Calu3 (cell line): Measurements from ENCODE around the gene UBB. TPM values are rescaled to one million over a fixed set of nuclear protein-coding genes. Genes with fewer than 3 reads are reported as not detected.

Experiments
- BruUV-seq: library from RNA; stranded (reverse); fragments of 400-500 nt; replicated peaks from 2 replicates; lab custom pipeline; 2021; lab: Mats Ljungman, UMichigan
- CTCF ChIA-PET: fragments of 300-600 bp; sonication (Branson Sonifier 250); formaldehyde crosslinking; loops from one replicate; lab custom pipeline; 2022; ENCODE audit warnings: antibody characterized with exemption; lab: Charles Lee
- DNase-seq: peaks from one replicate; pipeline ENCODE4 v3.0.0; 2022
- H3K27ac Mint-ChIP-seq: one replicate; pipeline ENCODE4 v1.8.0; 2022; ENCODE audit warnings: mixed read lengths; ENCODE audit not compliant: unreplicated experiment
- H3K27me3 Mint-ChIP-seq: one replicate; pipeline ENCODE4 v1.8.0; 2022; ENCODE audit warnings: mixed read lengths; ENCODE audit not compliant: unreplicated experiment
- H3K36me3 Mint-ChIP-seq: one replicate; pipeline ENCODE4 v1.8.0; 2022; ENCODE audit warnings: mild to moderate bottlenecking, moderate library complexity, mixed read lengths; ENCODE audit not compliant: insufficient read depth, unreplicated experiment
- H3K4me1 Mint-ChIP-seq: one replicate; pipeline ENCODE4 v1.8.0; 2022; ENCODE audit warnings: mild to moderate bottlenecking, low read depth, mixed read lengths; ENCODE audit not compliant: unreplicated experiment
- H3K4me3 Mint-ChIP-seq: one replicate; pipeline ENCODE4 v1.8.0; 2022; ENCODE audit warnings: mild to moderate bottlenecking, low read depth, moderate library complexity, mixed read lengths; ENCODE audit not compliant: unreplicated experiment
- H3K9me3 Mint-ChIP-seq: one replicate; pipeline ENCODE4 v1.8.0; 2022; ENCODE audit warnings: low read depth, mixed read lengths; ENCODE audit not compliant: unreplicated experiment
- CTCF ChIP-seq: fragments of 200-600 bp; IDR thresholded peaks from one replicate; pipeline ENCODE4 v1.8.0; 2022; ENCODE audit warnings: antibody characterized with exemption; ENCODE audit not compliant: unreplicated experiment
- intact Hi-C: fragments of 100-400 bp; cut with micrococcal nuclease; formaldehyde crosslinking; loops from one replicate; pipeline ENCODE4 v1.10.0; 2022; ENCODE audit not compliant: unreplicated experiment
- total RNA-seq: library from RNA; stranded (reverse); gene quantifications from 2 replicates; pipeline ENCODE4 v1.2.3, GENCODE V29; 2022

The UBB gene
- total RNA-seq, 1 experiment from 2014 or later: 1,004 TPM

- Mint-ChIP-seq H3K36me3 (peaks cover 7% of the 10 kb centered on the region), H3K27ac (no peak overlapping the region), H3K4me1 (peaks cover 19% of the 10 kb centered on the region), H3K27me3 (no peaks in the 10 kb centered on the region), H3K4me3 (no peak overlapping the region), H3K9me3 (no peaks in the 10 kb centered on the region)
- no TSS peak for BruUV-seq
- CTCF ChIA-PET: interaction anchor here (0.8 kb wide), 1 partner anchor 10 kb away, joined by 5 read pairs; no protein-coding TSS in a partner anchor
- no peak for DNase-seq
- intact Hi-C loops: no loop called here
- TF ChIP-seq CTCF: no peak
Measured at GRCh38 chr17:16417896-16418684, 37.2 kb downstream of the UBB start.

- peak overlapping the region; percentile 83 for H3K27ac Mint-ChIP-seq
- no TSS peak for BruUV-seq
- CTCF ChIA-PET: interaction anchor here (0.7 to 1.0 kb wide), 3 partner anchors 9 to 33 kb away, joined by 3 to 5 read pairs (median 4); no protein-coding TSS in a partner anchor
Measured at GRCh38 chr17:16418685-16419068, 37.8 kb downstream of the UBB start.

GRCh38 chr17:16419074-16419928 is 38.4 kb downstream of the UBB start:
- H3K4me1 Mint-ChIP-seq: peaks cover 19% of the 10 kb centered on the region
- H3K27me3 Mint-ChIP-seq: no peaks in the 10 kb centered on the region
- no peak for TF ChIP-seq CTCF
- H3K9me3 Mint-ChIP-seq: no peaks in the 10 kb centered on the region
- peak; percentile 52 for DNase-seq
- no TSS peak for BruUV-seq
- peak overlapping the region; percentile 83 for H3K27ac Mint-ChIP-seq
- H3K36me3 Mint-ChIP-seq: peaks cover 7% of the 10 kb centered on the region
- CTCF ChIA-PET: interaction anchor here (0.7 to 1.0 kb wide), 3 partner anchors 9 to 34 kb away, joined by 3 to 5 read pairs (median 4); no protein-coding TSS in a partner anchor
- intact Hi-C loops: no loop called here
- no peak overlapping the region for H3K4me3 Mint-ChIP-seq

More at GRCh38 chr17:16418685-16419068, 37.8 kb downstream of the UBB start:
- intact Hi-C loops: no loop called here
- Mint-ChIP-seq H3K4me3 (no peak overlapping the region), H3K36me3 (peaks cover 7% of the 10 kb centered on the region), H3K27me3 (no peaks in the 10 kb centered on the region), H3K4me1 (peaks cover 19% of the 10 kb centered on the region), H3K9me3 (no peaks in the 10 kb centered on the region)
- DNase-seq: no peak
- no peak for TF ChIP-seq CTCF

GRCh38 chr17:16419929-16420271 is 39.0 kb downstream of the UBB start:
- H3K36me3 Mint-ChIP-seq: peaks cover 7% of the 10 kb centered on the region
- no TSS peak for BruUV-seq
- H3K4me1 Mint-ChIP-seq: peaks cover 19% of the 10 kb centered on the region
- no peaks in the 10 kb centered on the region for H3K27me3 Mint-ChIP-seq
- CTCF ChIA-PET: no interaction called here
- no peak overlapping the region for H3K27ac Mint-ChIP-seq
- no peak for TF ChIP-seq CTCF
- DNase-seq: peak; percentile 19
- intact Hi-C loops: no loop called here
- no peaks in the 10 kb centered on the region for H3K9me3 Mint-ChIP-seq
- H3K4me3 Mint-ChIP-seq: no peak overlapping the region
